CD14-positive monocyte (primary cell): Measurements from ENCODE around the gene CTNS. TPM values are rescaled to one million over a fixed set of nuclear protein-coding genes. Genes with fewer than 3 reads are reported as not detected.

Source experiments
- DNase-seq, 3 donors: peaks; one replicate each; pipeline ENCODE4 v3.0.0-alpha.2; 2011 to 2022
- H2AFZ ChIP-seq: 2 replicates; pipeline ENCODE4 v1.6.0; 2012; ENCODE audit warnings: mild to moderate bottlenecking, low read depth, low read length, inconsistent platforms; ENCODE audit not compliant: insufficient read depth, poor library complexity, severe bottlenecking
- H3K27ac ChIP-seq, 2 donors: 1 replicate in 1 of 2; 2 replicates in 1 of 2; pipeline ENCODE4 v1.5.1; 2012 to 2013; ENCODE audit warnings: low read length in 2 of 2, control low read depth in 1 of 2, inconsistent platforms in 1 of 2, low read depth in 1 of 2, mild to moderate bottlenecking in 1 of 2
- H3K27me3 ChIP-seq, 2 donors: one replicate each; pipeline versions ENCODE4 v1.6.0 to v1.6.1; 2011 to 2013; ENCODE audit warnings: low read length in 2 of 2; ENCODE audit not compliant: control insufficient read depth in 2 of 2, insufficient read depth in 2 of 2
- H3K36me3 ChIP-seq, 2 donors: replicated peaks in 1 of 2; 1 replicate in 1 of 2; 2 replicates in 1 of 2; pipeline versions ENCODE4 v1.5.1 to v1.6.1; 2012 to 2013; ENCODE audit warnings: low read length in 2 of 2, control low read depth in 1 of 2, inconsistent platforms in 1 of 2, mild to moderate bottlenecking in 1 of 2; ENCODE audit not compliant: insufficient read depth in 2 of 2, control insufficient read depth in 1 of 2
- H3K4me1 ChIP-seq, 2 donors: 1 replicate in 1 of 2; 2 replicates in 1 of 2; pipeline versions ENCODE4 v1.5.1 to v1.6.1; 2012 to 2013; ENCODE audit warnings: low read length in 2 of 2, control low read depth in 1 of 2, inconsistent platforms in 1 of 2, mild to moderate bottlenecking in 1 of 2, moderate library complexity in 1 of 2; ENCODE audit not compliant: insufficient read depth in 2 of 2, control insufficient read depth in 1 of 2
- H3K4me2 ChIP-seq: replicated peaks from 2 replicates; pipeline ENCODE3; 2012; ENCODE audit warnings: low read length, moderate library complexity, mild to moderate bottlenecking; ENCODE audit not compliant: poor library complexity, severe bottlenecking; ENCODE audit errors: extremely low read depth
- H3K4me3 ChIP-seq, 3 experiments: fragments of 200-600 bp in 1 of 3; sonication (generic) in 1 of 3; replicated peaks in 1 of 3; 1 replicate in 2 of 3; 2 replicates in 1 of 3; pipeline ENCODE4 v1.5.1; 2011 to 2013; ENCODE audit warnings: low read length in 3 of 3, mild to moderate bottlenecking in 3 of 3, control low read depth in 2 of 3, low read depth in 2 of 3, inconsistent platforms in 1 of 3, moderate library complexity in 1 of 3
- H3K79me2 ChIP-seq: 2 replicates; pipeline ENCODE4 v1.6.0; 2012; ENCODE audit warnings: mild to moderate bottlenecking, control low read depth, inconsistent platforms, low read length, moderate library complexity; ENCODE audit not compliant: insufficient read depth
- H3K9ac ChIP-seq: 2 replicates; pipeline ENCODE4 v1.6.0; 2017; ENCODE audit warnings: low read length, mild to moderate bottlenecking; ENCODE audit not compliant: insufficient read depth, poor library complexity, severe bottlenecking
- H3K9me3 ChIP-seq, 2 donors: replicated peaks in 1 of 2; 1 replicate in 1 of 2; 2 replicates in 1 of 2; pipeline versions ENCODE4 v1.5.1 to v1.6.1; 2012 to 2013; ENCODE audit warnings: low read length in 2 of 2, control low read depth in 1 of 2; ENCODE audit not compliant: control insufficient read depth in 1 of 2, insufficient read depth in 1 of 2
- H4K20me1 ChIP-seq: 2 replicates; pipeline ENCODE4 v1.6.0; 2012; ENCODE audit warnings: mild to moderate bottlenecking, low read length, control low read depth, moderate library complexity; ENCODE audit not compliant: insufficient read depth
- H3K27ac Mint-ChIP-seq, 7 donors: one replicate each; pipeline ENCODE4 v1.8.0; 2020; ENCODE audit warnings: mild to moderate bottlenecking in 7 of 7, mixed read lengths in 7 of 7, moderate library complexity in 6 of 7, inconsistent platforms in 2 of 7
- H3K27me3 Mint-ChIP-seq, 3 donors: one replicate each; pipeline ENCODE4 v1.8.0; 2021 to 2022; ENCODE audit warnings: low read depth in 3 of 3, mild to moderate bottlenecking in 3 of 3, mixed read lengths in 3 of 3, moderate library complexity in 3 of 3, inconsistent platforms in 1 of 3
- H3K36me3 Mint-ChIP-seq, 2 donors: one replicate each; pipeline ENCODE4 v1.8.0; 2020; ENCODE audit warnings: mixed read lengths in 2 of 2, inconsistent platforms in 1 of 2, mild to moderate bottlenecking in 1 of 2
- H3K4me1 Mint-ChIP-seq: one replicate; pipeline ENCODE4 v1.8.0; 2020; ENCODE audit warnings: mild to moderate bottlenecking, mixed read lengths
- H3K4me3 Mint-ChIP-seq, 2 donors: one replicate each; pipeline ENCODE4 v1.8.0; 2020; ENCODE audit warnings: mild to moderate bottlenecking in 2 of 2, mixed read lengths in 2 of 2, moderate library complexity in 1 of 2
- H3K9me3 Mint-ChIP-seq, 7 donors: one replicate each; pipeline ENCODE4 v1.8.0; 2020 to 2022; ENCODE audit warnings: mixed read lengths in 7 of 7, mild to moderate bottlenecking in 6 of 7, moderate library complexity in 6 of 7, inconsistent platforms in 2 of 7
- CTCF ChIP-seq: fragments of 200-600 bp; IDR thresholded peaks from one replicate; pipeline ENCODE4 v1.8.0; 2022; ENCODE audit warnings: antibody characterized with exemption, mild to moderate bottlenecking
- WGBS: methylation state at CpG from one replicate; pipeline ENCODE4 v1.1.5; 2013; ENCODE audit warnings: missing lambda C conversion rate; ENCODE audit not compliant: insufficient coverage; 5-methylcytosine and 5-hydroxymethylcytosine counted together
- intact Hi-C, 2 donors: fragments of 100-400 bp; cut with micrococcal nuclease; formaldehyde crosslinking; loops; one replicate each; pipeline versions ENCODE4 v1.15.0 to v1.15.1; 2023
- polyA plus RNA-seq, 3 donors: library from polyadenylated mRNA; depleted of rRNA in 1 of 3; unstranded in 2 of 3; stranded (reverse) in 1 of 3; fragments of 300-500 nt in 2 of 3; fragments of >200 nt in 1 of 3; fragmentation: Illumina TruSeq in 2 of 3; gene quantifications; 1 replicate in 2 of 3; 2 replicates in 1 of 3; pipeline ENCODE4 v1.2.3, GENCODE V29; 2012 to 2021

CTNS gene
- polyA plus RNA-seq, 3 donors: 11.6 to 11.8 (median 11.7) TPM

GRCh38 chr17:3656353-3656752 lies 19.8 kb downstream of the CTNS start:
- Mint-ChIP-seq H3K36me3 (peaks cover 19 to 52% of the 10 kb centered on the region in 2 donors), H3K27ac (no peak overlapping the region), H3K27me3 (peaks cover 0 to 2% (median 1%) of the 10 kb centered on the region in 3 donors), H3K4me1 (peaks cover 3% of the 10 kb centered on the region), H3K9me3 (peaks cover 0 to 3% (median 0%) of the 10 kb centered on the region in 7 donors), H3K4me3 (no peak overlapping the region)
- intact Hi-C loops: no loop called here
- Histone ChIP-seq H3K4me2 (no peak overlapping the region), H3K79me2 (no peaks in the 10 kb centered on the region), H3K4me3 (no peak overlapping the region), H3K4me1 (no peaks in the 10 kb centered on the region), H3K9me3 (no peaks in the 10 kb centered on the region), H3K27ac (no peak overlapping the region), H3K9ac (no peak overlapping the region), H3K36me3 (peaks cover 18 to 39% of the 10 kb centered on the region in 2 donors), H4K20me1 (no peaks in the 10 kb centered on the region), H2AFZ (no peak overlapping the region), H3K27me3 (no peaks in the 10 kb centered on the region)
- no peak for DNase-seq
- TF ChIP-seq CTCF: no peak
- WGBS: 95% methylated on average over 12 of the region's 16 CpGs

GRCh38 chr17:3656755-3657587 lies 20.4 kb downstream of the CTNS start:
- WGBS: over 99% methylated on average over 10 of the region's 16 CpGs
- DNase-seq: no peak

More at GRCh38 chr17:3656755-3657587, 20.4 kb downstream of the CTNS start:
- H3K27ac ChIP-seq: no peak overlapping the region
- H3K9ac ChIP-seq: no peak overlapping the region
- no peaks in the 10 kb centered on the region for H3K9me3 ChIP-seq
- Mint-ChIP-seq H3K27ac (no peak overlapping the region), H3K4me1 (peaks cover 3% of the 10 kb centered on the region), H3K36me3 (peaks cover 17 to 48% of the 10 kb centered on the region in 2 donors), H3K4me3 (no peak overlapping the region), H3K9me3 (peaks cover 0 to 3% (median 0%) of the 10 kb centered on the region in 7 donors), H3K27me3 (peaks cover 0 to 2% (median 1%) of the 10 kb centered on the region in 3 donors)
- H3K36me3 ChIP-seq: peaks cover 21 to 41% of the 10 kb centered on the region in 2 donors
- no peaks in the 10 kb centered on the region for H3K27me3 ChIP-seq
- H3K4me1 ChIP-seq: no peaks in the 10 kb centered on the region
- H3K4me2 ChIP-seq: no peak overlapping the region
- TF ChIP-seq CTCF: no peak
- H4K20me1 ChIP-seq: no peaks in the 10 kb centered on the region
- intact Hi-C loops: no loop called here
- no peak overlapping the region for H2AFZ ChIP-seq
- no peak overlapping the region for H3K4me3 ChIP-seq
- H3K79me2 ChIP-seq: no peaks in the 10 kb centered on the region
